Fibroblast of gingiva (primary cell): ENCODE results near the gene RAD23A.

Experiments used
- DNase-seq: peaks from one replicate; pipeline ENCODE4 v3.0.0-alpha.2; 2011; ENCODE audit warnings: low read depth

RAD23A gene

GRCh38 chr19:12984683-12985048 lies 39.0 kb downstream of the RAD23A start:
- no peak for DNase-seq

- peak; percentile 67 for DNase-seq
Observed at GRCh38 chr19:12985049-12985776, 39.6 kb downstream of the RAD23A start.

GRCh38 chr19:12986726-12987125 lies 41.1 kb downstream of the RAD23A start:
- DNase-seq: no peak

DNA sequence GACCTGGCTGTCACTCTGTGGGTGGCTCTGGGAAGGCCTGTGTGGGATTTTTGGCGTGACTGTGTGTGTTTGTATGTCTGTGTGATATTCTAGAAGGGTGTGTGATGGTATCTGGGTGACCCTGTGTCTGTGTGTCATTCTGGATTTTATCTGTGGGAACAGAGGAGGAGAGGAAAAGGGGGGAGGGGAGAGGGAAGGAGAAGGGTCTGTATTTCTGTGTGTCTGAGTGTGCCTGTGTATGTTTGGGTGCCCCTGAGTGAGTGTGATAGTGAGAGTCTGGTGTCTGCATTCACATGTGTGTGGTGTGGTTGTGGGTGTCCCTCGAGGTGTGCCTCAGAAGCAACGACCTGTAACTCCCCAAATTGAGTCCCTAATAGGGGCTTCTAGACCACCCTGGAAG lies 41.5 kb downstream of the RAD23A start:
- DNase-seq: no peak

DNA sequence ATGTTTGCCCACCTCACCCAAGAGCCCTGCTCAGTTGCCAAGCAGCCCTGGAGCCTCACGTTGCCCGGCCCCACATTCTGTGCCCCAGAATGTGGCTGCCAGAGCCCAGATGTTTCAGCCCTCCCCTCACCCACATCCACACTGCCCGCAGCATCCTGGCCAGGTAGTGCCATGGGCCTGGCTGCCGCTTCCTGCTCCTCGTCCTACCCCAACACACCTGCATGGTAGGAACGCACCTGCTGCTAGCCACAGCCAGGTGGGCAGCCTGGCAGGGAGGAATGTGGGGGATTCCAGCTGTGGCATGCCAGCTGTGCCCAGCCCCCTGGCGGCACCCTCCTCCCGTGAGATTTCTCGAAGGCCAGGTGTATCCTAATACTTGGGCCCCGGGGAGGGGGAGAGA lies 42.1 kb downstream of the RAD23A start:
- no peak for DNase-seq

DNA sequence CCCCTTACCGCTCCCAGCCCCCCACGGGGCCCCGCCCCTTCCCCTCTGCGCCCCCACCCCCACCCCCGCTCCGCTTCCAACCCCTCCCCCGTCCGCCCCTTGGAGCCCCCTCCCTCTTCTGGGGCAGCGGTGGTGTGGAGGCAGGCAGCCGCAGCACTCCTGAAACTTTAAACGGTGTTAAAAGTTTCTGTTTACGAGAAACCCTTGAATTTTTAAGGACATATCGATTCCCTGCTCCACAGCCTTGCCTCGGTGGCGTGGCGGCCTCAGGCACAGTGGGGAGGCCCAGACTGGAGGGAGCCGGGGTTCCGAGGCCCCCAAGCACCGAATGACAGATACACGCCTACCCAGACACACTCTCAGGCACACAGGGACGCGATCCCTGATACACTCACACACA lies 44.8 kb downstream of the RAD23A start:
- no peak for DNase-seq

DNA sequence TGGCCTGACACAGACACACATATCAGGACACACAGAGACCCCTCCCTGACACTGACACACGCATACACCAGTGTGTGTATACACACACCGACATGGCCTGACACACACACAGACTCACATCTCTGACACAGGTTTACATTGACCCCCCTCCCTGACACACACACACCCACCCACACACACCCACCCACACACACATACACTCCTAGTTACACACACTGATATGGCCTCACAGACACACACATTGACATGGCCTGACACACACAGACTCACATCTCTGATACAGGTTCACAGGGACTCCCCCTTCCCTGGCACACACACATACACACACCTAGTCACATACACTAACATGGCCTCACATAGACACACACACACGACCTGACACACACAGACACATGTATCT lies 45.2 kb downstream of the RAD23A start:
- DNase-seq: no peak

GRCh38 chr19:12991296-12991695 lies 45.6 kb downstream of the RAD23A start:
- DNase-seq: no peak

GRCh38 chr19:12992729-12993128 lies 47.1 kb downstream of the RAD23A start:
- DNase-seq: no peak

DNA sequence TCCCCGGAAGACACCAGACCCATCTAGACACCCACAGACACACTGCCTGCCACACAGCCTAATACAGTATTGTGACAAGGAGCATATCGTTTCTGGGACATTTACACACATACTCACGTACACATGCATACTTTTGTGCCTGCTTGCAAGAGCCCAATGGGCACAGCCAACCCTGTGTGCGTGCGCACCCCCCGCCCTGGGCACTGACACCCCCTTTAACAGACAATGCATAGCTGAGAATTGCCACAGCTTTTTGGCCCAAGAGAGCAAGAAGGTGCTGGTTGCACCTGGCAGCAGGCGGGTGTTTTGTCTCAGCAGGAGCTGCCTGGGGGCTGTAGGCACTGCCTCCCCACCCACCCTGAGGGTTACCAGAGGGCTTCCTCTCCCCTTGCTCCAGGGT lies 47.9 kb downstream of the RAD23A start:
- no peak for DNase-seq

DNA sequence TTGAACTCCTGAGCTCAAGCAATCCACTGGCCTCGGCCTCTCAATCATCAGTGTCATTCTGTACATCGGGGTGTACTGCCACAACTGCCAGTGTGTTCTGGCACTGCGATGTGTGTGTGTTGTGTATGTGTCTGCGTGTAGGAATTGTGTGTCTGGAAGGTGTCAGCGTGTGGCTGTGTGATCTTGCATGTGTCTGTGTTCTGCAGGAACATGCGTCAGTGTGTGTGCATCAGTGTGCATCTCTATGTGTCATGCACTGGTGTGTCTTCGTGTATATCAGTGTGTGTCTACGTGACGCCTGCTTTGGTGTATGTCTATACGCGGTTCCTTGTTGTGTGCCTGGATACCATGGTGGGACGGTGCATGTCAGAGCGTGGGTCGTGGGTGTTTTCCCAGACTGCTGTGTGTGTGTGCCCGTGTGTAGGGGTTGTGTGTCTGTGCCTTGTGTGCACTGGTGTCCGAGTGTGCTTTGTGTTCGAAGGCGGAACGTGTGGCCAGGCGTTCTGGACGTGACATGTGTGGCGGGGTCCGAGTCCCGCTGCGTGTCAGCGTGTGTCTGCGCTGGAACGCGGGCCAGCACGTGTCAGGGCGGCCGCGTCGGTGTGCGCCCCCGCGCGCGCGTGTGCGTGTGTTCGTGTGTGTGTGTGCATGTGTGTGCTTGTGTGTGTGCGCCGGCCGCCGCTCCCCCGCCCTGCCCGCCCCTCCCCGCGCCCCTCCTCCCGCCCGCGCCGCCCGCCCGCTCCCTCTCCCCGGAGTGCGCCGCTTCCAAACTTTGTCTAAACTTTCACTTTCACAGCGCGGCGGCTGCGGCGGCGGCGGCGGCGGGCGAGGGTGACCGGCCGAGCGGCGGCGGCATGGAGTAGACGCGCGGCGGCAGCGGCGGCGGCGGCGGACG lies 49.3 kb downstream of the RAD23A start, which contains the start of gene NFIX:
Gene NFIX, plus strand, starts transcription at position 775 of the 895 bp plus-strand sequence. CDS start 363 bp downstream, outside the sequence.
- peak; percentile 75 for DNase-seq

DNA sequence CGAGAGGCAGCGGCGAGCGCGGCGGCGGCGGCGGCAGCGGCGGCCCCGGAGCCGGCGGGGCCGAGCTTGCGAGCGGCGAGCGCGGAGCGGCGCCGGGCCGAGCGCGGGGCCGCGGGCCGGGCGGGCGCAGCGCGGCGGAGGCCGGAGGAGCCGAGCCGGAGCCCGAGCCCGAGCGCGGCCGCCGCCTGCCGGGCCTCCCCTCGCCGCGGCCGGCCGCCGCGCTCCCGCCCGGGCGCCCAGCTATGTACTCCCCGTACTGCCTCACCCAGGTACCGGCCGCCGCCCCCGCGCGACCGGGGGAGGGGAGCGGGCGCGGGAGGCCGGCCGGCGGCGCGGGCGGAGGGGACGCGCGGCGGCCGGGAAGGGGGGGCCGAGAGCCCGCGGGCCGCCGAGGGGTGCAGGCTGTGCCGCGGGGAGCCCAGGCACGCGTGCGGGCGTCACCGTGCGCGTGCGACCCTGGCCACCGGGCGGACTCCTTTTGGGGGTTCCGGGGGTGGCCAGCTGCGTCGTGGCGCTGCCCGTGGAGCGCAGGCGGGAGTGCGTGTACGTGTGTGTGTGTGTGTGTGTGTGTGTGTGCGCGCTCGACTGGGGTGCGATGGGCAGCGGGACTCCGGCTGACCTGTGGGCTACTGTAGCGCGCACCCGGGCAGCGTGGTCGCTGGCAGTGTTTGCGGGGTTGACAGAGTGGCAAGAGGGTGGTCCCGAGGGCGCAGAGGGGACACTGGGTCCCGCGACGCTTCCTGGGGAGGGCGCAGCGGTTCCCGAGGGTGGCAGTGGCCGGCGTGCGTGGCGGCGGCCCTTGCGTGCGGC lies 50.1 kb downstream of the RAD23A start:
- DNase-seq: peak; percentile 51

DNA sequence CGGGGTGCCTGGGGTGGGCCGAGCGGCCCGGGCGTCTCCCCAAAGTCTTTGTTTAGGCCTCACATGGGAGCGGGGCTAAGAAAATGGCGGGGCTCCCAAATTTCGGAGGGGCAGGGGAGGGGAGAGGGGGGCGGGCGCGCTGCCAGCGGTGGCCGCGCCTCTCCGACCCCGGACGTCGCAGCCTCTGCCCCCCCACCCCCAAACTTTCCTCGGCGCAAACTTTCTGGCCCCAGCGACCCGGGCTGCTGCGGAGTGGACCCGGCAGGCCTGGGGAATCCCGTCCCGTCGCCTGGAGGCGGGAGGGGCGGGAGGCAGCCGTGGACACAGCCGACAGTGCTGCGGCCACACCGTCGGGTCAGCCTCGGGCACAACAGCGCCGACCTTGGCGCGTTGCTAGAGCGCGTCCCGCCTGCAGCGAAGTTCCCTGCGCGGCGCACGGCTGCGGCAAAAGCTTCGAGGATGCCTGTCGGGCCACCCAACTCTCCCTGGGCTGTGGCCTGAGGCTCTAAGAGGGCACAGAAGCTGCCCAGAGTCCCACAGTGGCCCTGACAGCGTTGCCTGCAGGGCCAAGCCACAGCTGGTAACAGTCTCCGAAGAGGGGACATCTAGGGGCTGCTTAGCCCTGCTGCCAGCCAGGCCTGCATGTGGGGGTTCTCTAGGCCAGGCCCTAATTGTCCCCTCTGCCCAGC lies 50.9 kb downstream of the RAD23A start:
- peak; percentile 53 for DNase-seq

GRCh38 chr19:12997179-12997966 lies 51.7 kb downstream of the RAD23A start:
- peak; percentile 27 for DNase-seq

DNA sequence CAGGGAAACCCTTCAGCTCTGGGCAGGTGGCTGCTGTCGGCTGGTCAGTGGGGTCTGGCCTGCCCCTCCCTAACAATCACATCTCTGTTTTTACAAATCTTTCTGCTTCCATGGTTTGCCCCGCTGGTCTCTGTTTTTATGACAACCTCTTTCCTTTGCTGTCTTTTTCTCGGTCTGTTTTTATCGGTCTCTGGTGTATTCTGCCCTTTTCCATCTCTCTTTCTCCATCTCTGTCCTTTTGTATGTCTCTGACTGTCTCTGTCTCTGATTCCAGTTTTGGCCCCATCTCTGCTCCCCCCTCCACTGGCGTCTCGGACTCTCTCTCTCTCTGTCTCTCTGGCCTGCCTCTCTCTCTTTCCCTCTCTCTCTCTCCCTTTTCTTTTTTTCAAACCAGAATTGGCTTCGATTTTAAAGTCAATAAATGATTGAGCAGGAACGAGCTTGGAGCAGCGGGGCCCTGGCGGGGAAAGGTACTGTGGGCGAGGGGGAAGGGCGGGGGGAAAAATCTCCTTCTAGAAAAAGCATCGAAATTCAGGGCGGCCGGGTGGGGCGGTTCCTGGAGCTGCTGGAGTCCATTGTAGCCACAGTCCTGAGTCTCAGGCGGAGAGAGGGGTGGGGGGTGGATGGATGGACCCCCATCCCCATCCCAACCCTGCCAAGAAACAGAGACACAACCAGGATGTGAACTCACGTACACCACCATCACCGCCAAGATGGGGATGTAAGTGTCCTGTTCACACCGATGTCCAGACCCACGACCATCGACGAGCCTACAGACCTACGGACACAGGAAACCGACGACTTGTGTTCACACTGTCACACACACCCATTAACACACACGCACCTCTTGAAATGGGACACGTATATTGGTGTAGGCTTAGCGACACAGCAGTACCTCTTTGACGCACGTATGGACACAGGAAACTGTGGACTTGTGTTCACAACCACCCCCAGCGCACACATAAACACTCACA lies 52.6 kb downstream of the RAD23A start:
- DNase-seq: peak; percentile 29

GRCh38 chr19:13001166-13001501 lies 55.5 kb downstream of the RAD23A start:
- DNase-seq: no peak

- peak; percentile 45 for DNase-seq
Observed at GRCh38 chr19:13001502-13002165, 56.0 kb downstream of the RAD23A start.

DNA sequence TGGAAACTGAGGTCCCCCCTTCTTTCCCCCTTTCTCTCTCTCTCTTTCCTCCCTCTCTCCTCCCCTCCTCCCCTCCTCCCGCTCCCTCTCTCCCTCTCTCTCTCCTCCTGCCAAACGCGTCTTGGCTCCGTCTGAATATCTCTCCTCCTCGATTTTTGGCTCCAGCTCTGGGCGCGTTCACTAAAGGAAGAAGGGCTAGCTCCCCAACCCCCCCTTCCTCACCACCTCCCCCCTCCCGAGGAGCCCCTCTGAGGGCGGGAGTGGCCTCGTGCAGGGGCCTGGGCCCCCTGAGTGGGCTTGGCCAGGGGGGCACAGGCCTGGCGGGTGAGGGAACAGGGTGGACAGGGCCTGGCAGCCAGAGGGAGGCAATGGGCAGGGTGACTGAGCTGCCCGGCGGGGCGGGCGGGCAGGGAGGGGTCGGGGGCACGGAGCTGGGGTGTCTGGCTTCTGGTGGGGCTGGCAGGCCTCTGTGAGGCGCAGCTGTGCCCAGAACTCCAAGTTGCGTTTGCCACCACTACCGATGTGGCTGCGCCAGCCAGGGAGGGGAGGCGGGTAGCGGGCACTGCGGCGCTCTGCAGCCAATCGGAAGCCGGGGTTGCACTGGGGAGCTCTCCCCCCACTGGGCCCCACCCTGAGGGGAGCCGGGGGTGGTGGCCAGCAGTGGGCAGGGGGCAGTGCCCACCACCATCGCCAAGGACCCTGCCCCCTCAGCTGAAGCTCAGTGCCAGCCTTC lies 56.7 kb downstream of the RAD23A start:
- DNase-seq: peak; percentile 82

- no peak for DNase-seq
Observed at GRCh38 chr19:13003081-13003480, 57.4 kb downstream of the RAD23A start.
